NCI-H226 (cell line): ENCODE data around the gene FGD1.
"Not testable (repeated sequence)": the region's sequence is repeated elsewhere in the genome, so short reads cannot be mapped to it uniquely, and the experiment has no call there.

Source experiments
- DNase-seq: peaks from one replicate; pipeline ENCODE4 v3.0.0-alpha.2; 2015

The FGD1 gene

DNA sequence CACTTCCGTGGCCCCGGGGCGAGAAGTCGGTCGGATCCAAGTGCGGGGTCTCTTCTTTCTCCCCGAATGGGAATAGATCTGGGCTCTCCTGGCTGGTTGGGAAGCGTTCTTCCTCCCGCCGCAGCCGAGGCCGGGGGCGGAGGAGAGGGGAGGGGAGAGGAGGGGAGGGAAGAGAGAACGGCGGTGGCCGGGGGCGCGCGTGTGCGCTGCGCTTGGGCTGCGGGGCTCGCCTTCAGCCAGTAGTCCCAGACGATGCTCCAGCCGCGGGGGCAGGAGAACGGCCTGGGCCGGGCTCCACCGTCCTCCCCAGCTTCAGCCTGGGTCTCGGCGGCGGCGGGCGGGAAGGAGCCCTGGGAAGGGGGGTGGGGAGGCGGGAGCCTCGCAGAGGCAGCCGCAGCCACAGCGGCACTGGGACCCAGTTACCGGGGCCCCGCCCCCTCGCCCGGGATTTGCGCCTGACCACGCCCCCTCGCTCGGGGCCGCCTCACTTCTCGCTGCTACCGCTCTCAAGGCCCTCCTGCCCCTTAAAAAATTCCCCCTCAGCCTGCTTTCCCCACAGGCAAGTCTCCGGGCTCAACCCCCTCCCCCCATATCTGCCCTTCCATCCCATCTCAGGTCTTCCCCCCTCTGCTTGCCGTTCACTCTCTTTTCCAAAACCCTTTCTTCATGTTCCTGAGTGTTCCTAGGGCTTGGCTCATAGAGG, at the start of gene FGD1:
Gene FGD1 (minus strand): TSS at position 421 of the 703 bp plus-strand sequence. CDS start 802 bp downstream, outside the sequence.
- peak; percentile 16 for DNase-seq

DNA sequence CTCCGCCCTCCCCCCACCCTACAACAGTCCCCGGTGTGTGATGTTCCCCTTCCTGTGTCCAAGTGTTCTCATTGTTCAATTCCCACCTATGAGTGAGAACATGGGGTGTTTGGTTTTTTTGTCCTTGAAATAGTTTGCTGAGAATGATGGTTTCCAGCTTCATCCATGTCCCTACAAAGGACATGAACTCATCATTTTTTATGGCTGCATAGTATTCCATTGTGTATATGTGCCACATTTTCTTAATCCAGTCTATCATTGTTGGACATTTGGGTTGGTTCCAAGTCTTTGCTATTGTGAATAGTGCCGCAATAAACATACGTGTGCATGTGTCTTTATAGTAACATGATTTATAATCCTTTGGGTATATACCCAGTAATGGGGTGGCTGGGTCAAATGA, 46.2 kb upstream of the FGD1 start:
- DNase-seq: not testable (repeated sequence)

DNA sequence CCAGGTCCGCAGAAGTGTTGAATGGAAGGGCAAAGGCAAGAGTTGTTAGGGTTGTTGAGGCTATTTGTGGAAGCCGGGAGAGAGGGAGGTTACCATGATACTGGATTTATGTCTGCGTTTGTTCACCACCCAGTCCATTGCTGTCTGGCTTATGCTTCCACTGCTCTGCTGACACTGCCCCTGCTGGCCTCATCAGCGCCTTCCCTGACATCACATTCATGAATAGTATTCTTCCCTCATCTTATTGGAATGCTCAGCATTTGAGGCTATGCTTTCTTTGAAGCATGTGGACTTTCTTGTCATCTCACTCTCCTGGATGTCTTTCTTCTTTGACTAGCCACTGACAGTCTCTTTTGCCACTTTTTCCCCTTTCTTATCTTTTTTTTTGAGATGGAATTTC, 44.3 kb upstream of the FGD1 start:
- peak; percentile 41 for DNase-seq

DNA sequence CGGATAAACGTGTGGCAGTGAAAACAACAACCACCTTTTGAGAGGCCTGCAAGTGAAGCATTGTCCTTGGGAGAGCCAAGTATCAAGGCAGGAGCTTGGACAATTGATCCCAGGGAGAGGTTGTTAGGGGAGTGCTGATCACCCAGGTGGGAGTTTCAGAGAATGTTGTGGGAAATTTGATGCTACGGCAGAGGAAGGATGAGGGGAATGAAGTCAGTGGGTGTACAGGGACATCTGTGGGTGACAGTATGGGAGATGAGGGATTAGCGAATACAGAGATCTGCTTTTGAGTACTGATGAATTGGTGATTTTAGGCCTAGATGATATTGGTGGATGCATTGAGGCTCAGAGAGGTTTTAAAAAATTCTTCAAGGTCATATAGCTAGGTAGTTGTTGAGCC, 38.2 kb upstream of the FGD1 start:
- DNase-seq: no peak

DNA sequence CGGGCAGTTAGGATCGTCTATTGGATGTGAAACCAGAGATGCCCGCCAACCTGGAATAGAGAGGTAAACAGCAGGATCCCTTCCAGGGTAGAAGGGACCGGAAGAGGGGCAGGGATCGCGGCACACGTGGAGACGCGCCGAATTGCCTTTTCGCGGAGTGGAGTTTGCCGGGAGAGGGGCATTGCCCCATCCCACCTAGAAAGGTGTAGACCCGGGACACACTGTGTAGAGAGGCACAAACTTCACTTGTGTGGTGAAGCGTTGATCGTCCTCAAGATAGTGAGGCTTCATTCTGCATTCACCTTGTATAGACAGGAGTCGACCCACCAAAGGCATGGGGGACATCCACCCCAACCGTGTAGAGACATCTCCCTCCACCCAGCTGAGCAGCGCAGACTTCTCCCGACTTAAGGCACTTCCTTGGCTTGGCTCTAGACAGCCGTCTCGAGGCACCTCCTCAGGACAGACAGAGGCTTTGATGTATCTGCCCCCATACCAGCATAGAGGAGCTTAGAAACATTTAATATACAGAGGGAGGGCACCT, 34.4 kb upstream of the FGD1 start:
- DNase-seq: no peak

DNA sequence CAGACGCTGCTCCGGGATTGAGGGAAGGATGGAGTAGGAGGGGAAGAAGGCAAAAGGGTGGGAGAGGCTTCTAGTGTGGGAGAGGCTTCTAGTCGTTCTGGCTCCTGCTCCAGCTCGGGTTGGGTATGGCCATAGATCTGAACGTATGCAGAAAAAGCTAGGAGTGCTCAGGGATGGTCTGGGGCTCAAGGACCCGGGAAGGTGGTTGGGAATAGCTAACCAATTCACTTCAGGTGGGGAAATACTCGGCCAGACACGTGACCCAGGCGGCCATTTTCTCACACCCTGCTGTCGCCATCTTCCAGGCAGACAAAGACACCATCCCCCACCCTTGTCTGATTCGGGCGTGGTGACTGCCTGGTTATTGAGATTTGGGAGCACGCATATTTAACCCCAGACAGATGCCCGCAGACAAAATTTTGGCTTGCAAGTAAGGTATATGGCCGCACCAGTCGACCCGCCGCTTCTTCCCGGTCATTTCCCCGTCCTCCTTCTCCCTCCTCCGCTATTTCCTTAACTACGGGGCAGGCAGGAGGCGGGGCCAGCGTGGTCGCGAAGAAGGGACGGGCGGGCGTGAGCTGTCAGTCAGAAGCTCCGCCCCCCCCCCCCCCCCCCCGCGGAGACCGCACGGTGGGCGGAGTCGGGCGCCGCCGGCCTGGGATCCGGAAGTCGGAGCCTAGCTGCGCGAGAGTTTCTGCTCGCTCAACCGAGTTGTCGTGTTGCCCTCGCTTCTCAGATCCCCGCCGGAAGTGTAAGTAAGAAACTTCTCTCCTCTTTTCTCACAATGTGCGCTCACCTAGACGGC, 33.7 kb upstream of the FGD1 start, which contains the start of gene GNL3L:
Gene GNL3L (plus strand): TSS at position 668 of the 805 bp plus-strand sequence. CDS start 2,348 bp downstream, outside the sequence.
- DNase-seq: peak; percentile 58

DNA sequence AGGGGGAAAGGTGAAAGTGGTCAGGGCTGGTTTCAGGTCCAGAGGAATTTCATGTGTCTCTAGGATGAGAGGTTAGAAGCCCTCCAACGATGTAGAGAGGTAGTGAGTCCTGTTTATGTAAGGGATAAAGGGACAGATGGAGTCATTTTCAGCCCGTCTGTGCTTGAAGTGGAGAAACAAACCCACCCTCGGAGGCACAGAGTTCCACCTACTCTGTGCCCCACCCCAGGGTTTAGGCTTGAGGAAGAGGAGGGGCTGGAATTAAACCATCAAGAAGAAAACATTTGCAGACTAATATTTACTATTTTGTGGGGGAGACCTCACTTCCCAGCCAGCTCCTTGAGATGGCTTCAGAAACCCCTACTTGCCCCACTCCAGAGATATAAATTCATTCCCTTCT, 33.1 kb upstream of the FGD1 start:
- DNase-seq: no peak

DNA sequence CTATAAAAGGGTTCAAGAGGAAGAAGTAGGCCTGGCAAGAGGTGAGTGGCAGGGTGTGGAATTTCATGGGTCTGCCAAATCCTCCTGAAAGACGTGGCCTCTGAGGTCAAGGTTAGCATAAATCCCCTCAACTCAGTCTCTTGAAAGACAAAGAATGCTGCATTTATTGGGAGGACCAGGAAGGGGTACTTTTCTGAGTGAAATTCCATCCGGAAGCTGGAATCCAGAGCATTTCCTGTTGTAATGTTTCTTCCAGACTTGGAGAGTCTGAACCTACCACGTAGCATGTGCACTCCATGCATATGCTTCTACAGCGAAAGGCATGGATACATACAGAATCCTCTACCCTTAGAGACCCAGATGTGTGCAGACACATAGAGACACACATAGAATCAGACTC, 13.4 kb upstream of the FGD1 start:
- no peak for DNase-seq

DNA sequence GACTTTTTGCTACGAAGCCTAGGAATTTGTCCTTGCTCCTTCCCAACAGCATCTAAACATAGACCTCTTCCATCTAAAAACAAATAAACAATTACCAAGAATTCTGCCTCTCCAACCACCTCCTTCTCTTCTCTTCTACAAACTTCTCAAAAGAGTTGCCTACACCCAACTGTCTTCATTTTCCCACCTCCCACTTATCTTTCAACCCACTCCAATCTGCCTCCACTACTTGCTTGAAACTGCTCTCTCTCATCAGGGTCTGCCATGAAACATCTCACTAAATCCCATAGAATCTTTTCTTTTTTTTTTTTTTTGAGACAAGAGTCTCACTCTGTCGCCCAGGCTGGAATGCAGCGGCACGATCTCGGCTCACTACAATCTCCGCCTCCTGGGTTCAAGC, 902 bp upstream of the FGD1 start:
- DNase-seq: no peak

DNA sequence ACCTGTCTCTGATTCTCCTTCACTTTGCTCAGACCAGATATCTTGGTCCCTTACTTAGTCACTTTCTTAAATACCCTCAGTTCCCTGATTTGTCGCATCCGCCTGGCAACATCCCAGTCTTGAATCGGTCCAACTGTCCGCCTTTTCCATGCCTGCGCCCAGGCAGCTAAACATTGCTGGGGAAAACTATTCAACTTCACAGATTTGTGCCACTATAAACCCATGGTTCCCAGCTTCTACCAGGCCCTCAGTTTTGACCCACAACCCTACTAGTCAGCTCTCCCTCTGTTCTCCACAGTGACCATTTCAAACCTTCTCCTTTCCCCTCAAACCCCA, 451 bp upstream of the FGD1 start:
- no peak for DNase-seq

DNA sequence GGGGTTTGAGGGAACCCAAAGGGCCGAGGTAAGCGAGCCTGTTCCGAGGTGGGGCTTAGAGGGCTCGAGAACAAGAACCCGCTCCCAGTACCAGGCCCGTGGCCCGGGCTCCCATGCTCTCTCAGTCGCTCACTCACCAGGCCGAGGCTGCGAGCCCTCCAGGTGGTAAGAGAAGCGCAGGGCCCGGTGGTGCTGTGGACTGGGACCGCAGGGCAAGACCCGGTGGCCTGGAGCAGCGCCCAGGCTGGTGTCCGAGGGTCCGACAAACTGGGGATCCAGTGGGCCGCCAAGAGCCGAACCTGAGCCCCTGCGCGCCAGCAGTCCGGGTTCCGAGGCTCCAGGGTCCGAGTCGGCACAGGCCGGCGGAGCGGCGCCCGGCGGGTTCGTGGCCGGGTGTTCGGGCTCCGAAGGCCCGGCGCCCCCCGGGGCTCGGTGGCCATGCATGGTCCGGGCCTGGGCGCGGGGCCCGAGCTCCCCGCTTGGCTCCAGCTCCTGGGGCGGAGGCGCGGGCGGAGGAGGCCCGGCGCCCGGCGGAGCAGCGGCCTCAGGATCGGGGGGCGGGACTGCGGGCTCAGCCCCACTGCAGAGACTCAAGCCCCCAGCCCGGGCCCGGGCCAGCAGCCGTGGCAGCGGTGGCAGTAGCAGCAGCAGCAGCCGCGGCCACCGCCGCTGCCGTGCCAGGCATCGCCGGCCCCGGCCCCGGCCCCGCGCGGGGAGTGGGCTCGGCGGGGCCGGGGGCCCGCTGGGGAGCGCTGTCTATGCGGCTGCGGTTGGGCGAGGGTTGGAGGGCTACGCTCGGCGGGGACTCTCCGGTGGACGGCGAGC, 833 bp downstream of the FGD1 start:
- no peak for DNase-seq

DNA sequence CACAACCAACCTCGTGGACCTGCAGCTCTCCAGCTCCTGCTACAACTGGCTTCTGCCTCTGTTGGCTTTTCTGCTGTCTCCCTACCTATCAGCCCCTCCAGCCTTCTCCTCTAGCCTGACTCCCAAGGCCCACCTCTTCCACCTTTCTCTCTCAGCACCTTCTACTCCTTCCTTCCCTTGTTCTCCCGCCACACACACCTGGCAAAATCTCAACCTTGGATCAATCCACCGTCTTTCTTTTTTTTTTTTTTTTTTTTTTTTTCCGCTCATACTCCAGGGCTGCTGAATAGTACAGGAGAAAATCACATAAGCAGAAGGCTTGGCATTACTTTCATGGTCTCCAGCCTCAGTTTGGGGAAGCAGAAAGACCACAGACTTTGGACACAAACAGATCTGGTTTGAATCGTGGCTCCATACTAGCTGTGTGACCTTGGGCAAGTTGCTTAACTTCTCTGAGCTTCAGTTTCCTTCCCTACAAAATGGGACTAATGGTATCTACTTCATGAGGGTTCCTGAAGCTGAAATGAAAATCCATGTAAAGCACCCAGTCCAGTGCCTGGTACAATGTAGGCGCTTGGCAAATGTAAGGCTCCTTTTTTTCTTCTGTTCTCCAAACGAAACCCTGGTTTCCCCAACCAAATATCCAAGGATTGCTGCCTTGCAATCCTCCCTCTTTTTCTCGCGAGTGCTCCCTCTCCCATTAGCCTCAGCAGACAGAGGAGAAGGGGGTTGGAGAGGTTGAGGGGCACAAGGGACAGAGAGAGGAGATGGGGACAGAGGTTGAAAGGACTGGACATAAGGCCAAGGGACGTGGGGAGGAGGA, 1.7 kb downstream of the FGD1 start:
- no peak for DNase-seq

DNA sequence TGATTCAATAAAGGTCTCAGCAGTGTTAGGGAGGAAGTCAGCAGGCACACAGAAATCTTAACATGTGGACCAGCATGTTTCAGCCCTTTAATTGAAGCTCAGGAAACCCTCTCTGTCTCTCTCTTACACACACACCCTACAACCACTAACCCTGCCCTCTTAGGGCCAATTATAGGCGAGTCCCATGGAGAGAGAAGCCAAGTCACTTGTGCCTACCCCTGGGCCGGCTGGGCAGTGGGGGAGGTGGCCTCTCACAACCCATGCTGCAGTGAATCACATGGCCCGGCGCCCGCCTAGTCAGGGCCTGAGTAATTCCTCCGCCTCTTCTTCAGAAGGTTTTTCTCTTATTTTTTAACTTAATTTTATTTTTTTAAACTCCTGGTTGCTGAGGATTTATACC, 3.7 kb downstream of the FGD1 start:
- no peak for DNase-seq

DNA sequence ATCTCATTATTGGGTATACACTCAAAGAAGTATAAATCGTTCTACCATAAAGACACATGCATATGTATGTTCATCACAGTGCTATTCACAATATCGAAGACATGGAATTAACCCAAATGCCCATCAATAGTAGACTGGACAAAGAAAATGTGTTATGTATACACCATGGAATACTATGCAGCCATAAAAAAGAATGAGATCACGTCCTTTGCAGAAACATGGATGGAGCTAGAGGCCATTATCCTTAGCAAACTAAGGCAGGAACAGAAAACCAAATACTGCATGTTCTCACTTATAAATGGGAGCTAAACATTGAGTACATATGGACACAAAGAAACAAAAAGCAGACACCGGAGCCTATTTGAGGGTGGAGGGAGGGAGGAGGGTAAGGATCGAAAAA, 6.2 kb downstream of the FGD1 start:
- DNase-seq: not testable (repeated sequence)

DNA sequence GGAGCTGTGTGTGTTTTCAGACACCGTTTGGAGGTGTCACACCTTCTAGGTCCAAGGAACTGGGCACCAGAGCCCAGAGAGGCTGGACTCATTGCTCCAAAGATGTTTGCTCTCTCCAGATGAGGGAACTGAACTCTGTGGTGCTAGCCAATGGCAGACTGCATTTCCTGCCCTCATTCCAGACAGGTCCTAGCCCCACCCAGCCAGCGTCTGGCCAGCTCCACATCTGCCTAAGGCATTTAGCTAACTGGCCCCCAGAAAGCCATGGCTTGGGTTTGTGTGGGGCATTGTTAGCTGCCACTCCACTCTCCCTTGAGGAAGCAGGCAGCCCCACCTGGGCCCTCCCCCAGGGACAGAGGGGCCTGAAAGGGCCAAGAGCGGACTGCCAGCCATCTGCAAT, 11.4 kb downstream of the FGD1 start:
- DNase-seq: no peak

DNA sequence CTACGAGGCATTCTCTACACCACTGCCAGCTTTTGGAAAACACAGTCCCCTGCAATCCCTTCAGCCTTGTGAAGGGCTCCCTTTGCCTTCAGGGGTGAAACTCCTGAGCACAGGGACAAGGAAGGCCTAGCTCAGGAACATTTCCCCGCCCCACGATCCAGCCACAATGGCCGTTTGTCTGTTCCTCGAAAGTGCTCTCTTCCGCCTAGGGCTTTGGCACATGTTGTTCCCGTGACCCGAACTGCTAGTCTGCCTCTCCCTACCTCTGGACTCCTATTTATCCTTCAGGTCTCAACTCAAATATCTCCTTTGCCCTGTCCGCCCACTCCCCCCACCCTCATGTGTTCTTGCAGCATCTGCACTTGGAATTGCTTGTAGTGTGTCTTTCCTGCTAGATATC, 12.1 kb downstream of the FGD1 start:
- no peak for DNase-seq

DNA sequence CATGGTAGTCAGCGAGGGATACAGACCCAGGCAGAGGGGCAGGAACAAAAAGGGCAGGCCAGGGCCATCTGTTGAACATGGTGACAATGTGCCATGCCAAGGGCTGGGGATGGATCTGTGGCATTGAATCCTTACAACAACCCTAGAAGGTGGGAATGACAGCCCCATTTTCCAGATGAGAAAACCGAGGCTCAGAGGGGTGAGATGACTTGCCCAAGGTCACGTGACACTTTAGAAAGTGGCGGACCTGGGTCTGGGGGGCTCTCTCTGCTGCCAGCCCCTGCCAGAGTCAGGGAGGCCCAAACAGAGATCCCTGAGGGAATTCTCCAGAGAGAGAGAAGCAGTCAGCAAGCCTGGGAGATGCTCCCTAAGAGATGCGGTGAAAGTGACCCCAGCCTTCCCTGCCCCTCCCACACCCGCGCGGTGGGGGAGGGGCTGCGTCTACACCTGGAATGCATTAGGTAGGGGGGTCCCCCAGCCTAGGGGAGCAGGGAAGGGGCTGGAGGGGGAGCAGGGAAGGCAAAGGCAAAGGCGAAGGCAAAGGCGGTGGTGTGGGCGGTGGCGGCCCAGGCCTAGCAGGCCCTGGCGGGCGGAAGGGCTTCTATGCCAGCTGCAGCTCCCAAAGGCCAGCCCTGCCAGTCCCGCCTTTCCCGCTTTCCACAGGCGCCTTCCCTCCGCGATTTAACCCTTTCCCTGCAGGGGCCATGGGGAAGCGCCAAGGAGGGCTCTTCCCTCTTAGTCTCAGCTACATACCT, 13.0 kb downstream of the FGD1 start:
- no peak for DNase-seq

DNA sequence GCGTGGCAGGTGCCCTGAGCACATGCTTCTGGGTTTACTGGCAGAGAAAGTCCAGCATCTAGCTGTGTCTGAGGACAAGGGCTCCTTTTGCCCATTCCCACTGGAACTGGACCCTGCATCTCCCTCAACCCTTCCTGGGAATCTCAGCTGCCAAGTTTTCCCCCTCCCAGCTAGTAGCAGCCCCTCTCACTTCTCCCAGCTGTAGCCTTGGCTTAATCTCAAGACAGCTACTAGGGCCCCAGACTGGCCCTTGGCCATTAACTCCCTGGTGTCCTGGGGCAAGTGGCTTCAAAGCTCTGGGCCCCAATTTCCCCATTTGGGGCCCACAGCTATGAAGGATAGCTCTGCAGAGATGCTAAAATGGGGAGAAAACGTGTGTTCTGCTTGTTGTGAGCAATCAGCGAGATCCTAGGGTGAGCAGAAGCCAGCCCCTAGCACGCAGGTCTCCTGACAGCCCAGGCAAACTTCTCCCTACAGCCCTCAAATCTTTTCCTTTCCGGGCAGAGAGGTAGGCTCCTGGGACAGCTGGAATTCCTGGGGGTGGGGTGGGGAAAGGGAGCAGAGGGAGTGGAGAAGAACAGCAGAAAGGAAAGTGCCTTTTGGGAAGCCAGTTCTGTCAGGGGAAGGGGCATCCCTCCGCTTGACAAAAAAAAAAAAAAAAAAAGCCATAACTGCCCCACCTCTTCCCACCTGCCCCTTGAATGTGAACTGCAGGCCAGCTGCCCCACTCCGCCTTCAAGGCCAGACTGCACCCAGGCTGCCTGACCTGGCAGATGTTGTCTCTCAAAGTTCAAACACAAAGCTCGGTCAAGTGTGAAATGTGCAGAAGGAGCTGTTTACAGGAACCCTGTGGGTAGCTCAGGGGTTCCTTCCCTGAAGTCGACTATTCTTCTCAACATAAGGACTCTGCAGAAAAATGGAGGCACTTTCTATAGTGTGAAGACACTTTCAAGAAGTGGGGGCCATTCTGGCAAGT, 16.6 kb downstream of the FGD1 start:
- DNase-seq: no peak

DNA sequence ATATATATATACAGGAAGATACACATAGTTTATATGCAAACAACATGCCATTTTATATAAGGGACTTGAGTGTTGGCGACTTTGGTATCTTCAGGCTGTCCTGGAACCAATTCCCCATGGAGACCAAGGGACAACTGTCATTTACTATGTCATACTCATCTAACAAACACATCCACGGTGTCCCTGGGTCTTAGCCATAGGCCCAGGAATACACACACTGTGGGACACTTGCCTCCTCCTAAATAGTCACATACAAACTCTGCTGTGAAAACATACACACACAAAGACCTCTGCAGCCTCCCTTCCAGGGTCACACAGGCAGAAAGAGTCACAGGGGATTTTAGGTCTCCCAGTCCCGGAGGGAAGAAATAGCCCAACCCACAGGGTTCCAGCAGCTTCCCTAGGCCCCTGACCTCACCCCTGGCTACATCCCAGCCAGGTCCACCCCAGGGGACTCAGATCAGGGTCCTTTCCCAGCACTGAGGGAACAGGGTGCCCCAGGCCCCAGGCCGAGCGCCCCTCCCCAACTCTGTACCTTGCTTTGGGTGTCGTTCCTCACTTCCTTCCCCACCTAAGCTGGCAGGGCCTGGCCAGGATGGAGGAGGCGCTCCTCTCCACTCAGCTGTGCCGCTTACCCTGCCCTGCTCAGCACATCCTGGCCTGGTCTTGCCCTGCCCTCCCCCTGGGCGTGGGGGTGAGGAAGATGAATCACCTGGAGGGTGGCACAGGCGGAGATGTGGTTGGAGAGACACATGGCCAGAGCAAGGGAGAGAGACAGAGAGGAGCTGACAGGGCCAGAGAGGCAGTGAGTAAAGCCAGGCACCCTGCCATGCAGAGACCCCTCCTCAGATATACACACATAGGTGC, 21.8 kb downstream of the FGD1 start:
- peak; percentile 79 for DNase-seq
